Measurements from ENCODE around the gene C17orf75. TPM values are rescaled to one million over a fixed set of nuclear protein-coding genes. Genes with fewer than 3 reads are reported as not detected.

C17orf75 gene
- total and polyA plus RNA-seq, 2 of the 8 experiments (the other 6 are each of a cell fraction or from before 2014, with no cell fraction given), result 15.8 to 42.6 TPM

DNA sequence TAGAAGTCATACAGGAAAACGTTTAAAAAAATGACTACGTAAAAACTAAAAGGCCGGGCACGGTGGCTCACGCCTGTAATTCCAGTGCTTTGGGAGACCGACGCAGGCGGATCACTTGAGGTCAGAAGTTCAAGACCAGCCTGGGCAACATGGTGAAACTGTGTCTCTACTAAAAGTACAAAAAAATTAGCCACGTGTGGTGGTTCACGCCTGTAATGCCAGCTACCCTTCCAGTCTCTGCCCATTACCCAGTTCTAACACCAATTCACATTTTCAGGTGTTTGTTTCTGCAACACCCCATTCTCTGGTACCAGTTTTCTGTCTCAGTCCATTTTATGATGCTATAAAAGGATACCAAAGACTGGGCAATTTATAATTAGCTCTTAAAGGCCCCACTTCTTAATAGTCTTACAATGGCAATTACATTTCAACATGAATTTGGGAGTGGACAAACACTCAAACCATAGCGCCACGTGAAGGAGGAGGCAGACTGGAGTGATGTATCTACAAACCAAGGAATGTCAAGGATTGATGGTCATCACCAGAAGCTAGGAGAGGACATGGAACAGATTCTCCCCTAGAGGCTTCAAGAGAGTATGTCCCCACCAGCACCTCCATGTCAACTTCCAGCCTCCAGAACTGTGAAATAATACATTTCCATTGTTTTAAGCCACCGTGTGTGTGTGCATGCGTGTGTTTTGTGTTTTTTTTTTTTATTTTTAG lies 791 bp upstream of the C17orf75 start (continued):
- TF ChIP-seq, protein P1, sequence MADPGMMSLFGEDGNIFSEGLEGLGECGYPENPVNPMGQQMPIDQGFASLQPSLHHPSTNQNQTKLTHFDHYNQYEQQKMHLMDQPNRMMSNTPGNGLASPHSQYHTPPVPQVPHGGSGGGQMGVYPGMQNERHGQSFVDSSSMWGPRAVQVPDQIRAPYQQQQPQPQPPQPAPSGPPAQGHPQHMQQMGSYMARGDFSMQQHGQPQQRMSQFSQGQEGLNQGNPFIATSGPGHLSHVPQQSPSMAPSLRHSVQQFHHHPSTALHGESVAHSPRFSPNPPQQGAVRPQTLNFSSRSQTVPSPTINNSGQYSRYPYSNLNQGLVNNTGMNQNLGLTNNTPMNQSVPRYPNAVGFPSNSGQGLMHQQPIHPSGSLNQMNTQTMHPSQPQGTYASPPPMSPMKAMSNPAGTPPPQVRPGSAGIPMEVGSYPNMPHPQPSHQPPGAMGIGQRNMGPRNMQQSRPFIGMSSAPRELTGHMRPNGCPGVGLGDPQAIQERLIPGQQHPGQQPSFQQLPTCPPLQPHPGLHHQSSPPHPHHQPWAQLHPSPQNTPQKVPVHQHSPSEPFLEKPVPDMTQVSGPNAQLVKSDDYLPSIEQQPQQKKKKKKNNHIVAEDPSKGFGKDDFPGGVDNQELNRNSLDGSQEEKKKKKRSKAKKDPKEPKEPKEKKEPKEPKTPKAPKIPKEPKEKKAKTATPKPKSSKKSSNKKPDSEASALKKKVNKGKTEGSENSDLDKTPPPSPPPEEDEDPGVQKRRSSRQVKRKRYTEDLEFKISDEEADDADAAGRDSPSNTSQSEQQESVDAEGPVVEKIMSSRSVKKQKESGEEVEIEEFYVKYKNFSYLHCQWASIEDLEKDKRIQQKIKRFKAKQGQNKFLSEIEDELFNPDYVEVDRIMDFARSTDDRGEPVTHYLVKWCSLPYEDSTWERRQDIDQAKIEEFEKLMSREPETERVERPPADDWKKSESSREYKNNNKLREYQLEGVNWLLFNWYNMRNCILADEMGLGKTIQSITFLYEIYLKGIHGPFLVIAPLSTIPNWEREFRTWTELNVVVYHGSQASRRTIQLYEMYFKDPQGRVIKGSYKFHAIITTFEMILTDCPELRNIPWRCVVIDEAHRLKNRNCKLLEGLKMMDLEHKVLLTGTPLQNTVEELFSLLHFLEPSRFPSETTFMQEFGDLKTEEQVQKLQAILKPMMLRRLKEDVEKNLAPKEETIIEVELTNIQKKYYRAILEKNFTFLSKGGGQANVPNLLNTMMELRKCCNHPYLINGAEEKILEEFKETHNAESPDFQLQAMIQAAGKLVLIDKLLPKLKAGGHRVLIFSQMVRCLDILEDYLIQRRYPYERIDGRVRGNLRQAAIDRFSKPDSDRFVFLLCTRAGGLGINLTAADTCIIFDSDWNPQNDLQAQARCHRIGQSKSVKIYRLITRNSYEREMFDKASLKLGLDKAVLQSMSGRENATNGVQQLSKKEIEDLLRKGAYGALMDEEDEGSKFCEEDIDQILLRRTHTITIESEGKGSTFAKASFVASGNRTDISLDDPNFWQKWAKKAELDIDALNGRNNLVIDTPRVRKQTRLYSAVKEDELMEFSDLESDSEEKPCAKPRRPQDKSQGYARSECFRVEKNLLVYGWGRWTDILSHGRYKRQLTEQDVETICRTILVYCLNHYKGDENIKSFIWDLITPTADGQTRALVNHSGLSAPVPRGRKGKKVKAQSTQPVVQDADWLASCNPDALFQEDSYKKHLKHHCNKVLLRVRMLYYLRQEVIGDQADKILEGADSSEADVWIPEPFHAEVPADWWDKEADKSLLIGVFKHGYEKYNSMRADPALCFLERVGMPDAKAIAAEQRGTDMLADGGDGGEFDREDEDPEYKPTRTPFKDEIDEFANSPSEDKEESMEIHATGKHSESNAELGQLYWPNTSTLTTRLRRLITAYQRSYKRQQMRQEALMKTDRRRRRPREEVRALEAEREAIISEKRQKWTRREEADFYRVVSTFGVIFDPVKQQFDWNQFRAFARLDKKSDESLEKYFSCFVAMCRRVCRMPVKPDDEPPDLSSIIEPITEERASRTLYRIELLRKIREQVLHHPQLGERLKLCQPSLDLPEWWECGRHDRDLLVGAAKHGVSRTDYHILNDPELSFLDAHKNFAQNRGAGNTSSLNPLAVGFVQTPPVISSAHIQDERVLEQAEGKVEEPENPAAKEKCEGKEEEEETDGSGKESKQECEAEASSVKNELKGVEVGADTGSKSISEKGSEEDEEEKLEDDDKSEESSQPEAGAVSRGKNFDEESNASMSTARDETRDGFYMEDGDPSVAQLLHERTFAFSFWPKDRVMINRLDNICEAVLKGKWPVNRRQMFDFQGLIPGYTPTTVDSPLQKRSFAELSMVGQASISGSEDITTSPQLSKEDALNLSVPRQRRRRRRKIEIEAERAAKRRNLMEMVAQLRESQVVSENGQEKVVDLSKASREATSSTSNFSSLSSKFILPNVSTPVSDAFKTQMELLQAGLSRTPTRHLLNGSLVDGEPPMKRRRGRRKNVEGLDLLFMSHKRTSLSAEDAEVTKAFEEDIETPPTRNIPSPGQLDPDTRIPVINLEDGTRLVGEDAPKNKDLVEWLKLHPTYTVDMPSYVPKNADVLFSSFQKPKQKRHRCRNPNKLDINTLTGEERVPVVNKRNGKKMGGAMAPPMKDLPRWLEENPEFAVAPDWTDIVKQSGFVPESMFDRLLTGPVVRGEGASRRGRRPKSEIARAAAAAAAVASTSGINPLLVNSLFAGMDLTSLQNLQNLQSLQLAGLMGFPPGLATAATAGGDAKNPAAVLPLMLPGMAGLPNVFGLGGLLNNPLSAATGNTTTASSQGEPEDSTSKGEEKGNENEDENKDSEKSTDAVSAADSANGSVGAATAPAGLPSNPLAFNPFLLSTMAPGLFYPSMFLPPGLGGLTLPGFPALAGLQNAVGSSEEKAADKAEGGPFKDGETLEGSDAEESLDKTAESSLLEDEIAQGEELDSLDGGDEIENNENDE (IDR thresholded peaks at IDR 0.05; ENCODE audit: insufficient replicate concordance, low read length), result no peak
- TF ChIP-seq SIX5 (IDR thresholded peaks at IDR 0.05; ENCODE audit: low read depth, low read length), result no peak
- TF ChIP-seq CTBP2 (IDR thresholded peaks at IDR 0.05; ENCODE audit: borderline replicate concordance, insufficient read depth, insufficient read length, low read length), result no peak
- TF ChIP-seq TAF7 (optimal IDR thresholded peaks at IDR 0.05; ENCODE audit: borderline replicate concordance, low read depth, low read length), result no peak
- TF ChIP-seq CBX8 (IDR thresholded peaks at IDR 0.05; ENCODE audit: borderline replicate concordance, low read depth, low read length), result no peak
- TF ChIP-seq ASH2L (IDR thresholded peaks at IDR 0.05; ENCODE audit: low read length), result no peak
- no peak for TF ChIP-seq TCF12 (IDR thresholded peaks at IDR 0.05; ENCODE audit: low read depth, low read length)
- TF ChIP-seq BACH1 (IDR thresholded peaks at IDR 0.05; ENCODE audit: low read length), result no peak
- TF ChIP-seq SP4 (IDR thresholded peaks at IDR 0.05; ENCODE audit: low read length), result no peak
- TF ChIP-seq MAFK (IDR thresholded peaks at IDR 0.05; ENCODE audit: low read depth, low read length), result no peak
